Body of pancreas (tissue), 4 donors: ENCODE data around the gene LY6G5C. TPM values are rescaled to one million over a fixed set of nuclear protein-coding genes. Genes with fewer than 3 reads are reported as not detected.

Experiments
- ATAC-seq: fragments of 150-250 bp; one replicate; pipeline ENCODE4 v1.9.1; 2016
- DNase-seq, 4 donors: peaks; one replicate each; pipeline ENCODE4 v3.0.0-alpha.2; 2019
- H3K27ac ChIP-seq, 4 donors: fragments of 200-600 bp; sonication (generic); 1 replicate in 3 of 4; 2 replicates in 1 of 4; pipeline versions ENCODE4 v1.5.1 to v1.6.1; 2016 to 2019; ENCODE audit warnings: mild to moderate bottlenecking in 1 of 4, mixed read lengths in 1 of 4, moderate library complexity in 1 of 4
- H3K27me3 ChIP-seq, 2 donors: fragments of 200-600 bp; sonication (generic); one replicate each; pipeline ENCODE4 v1.6.0; 2016; ENCODE audit warnings: mild to moderate bottlenecking in 1 of 2
- H3K36me3 ChIP-seq, 2 donors: fragments of 200-600 bp; sonication (generic); replicated peaks in 1 of 2; 2 replicates each; pipeline ENCODE4 v1.5.1; 2016; ENCODE audit warnings: low read depth in 2 of 2; ENCODE audit not compliant: insufficient read depth in 1 of 2
- H3K4me1 ChIP-seq: fragments of 200-600 bp; sonication (generic); one replicate; pipeline ENCODE4 v1.6.0; 2016
- H3K4me3 ChIP-seq, 2 donors: fragments of 200-600 bp; sonication (generic); 1 replicate in 1 of 2; 2 replicates in 1 of 2; pipeline ENCODE4 v1.5.1; 2016 to 2019
- H3K9me3 ChIP-seq, 3 donors: fragments of 200-600 bp; sonication (generic); 1 replicate in 2 of 3; 2 replicates in 1 of 3; pipeline ENCODE4 v1.5.1; 2016
- POLR2A ChIP-seq, 3 donors: fragments of 450-650 bp; IDR thresholded peaks; one replicate each; pipeline ENCODE4 v1.6.1; 2016; ENCODE audit warnings: antibody characterized with exemption in 3 of 3, mild to moderate bottlenecking in 2 of 3
- WGBS, 2 donors: methylation state at CpG; one replicate each; pipeline ENCODE4 v1.1.5; 2017; 5-methylcytosine and 5-hydroxymethylcytosine counted together
- intact Hi-C: fragments of 100-400 bp; cut with DNase I; formaldehyde crosslinking; loops from one replicate; pipeline ENCODE4 v1.15.1; 2023
- total RNA-seq, 2 donors: library from RNA; depleted of rRNA; stranded (reverse); fragments of >200 nt; gene quantifications; one replicate each; pipeline ENCODE4 v1.1.0, GENCODE V29; 2016
- TF ChIP-seq, protein P1 (sequence below), 7 experiments: fragments of 450-650 bp in 4 of 7; fragments of 200-600 bp in 3 of 7; sonication (generic) in 3 of 7; IDR thresholded peaks; one replicate each; pipeline ENCODE4 v1.5.1; 2016 to 2019; ENCODE audit warnings: antibody characterized with exemption in 7 of 7

LY6G5C gene
- total RNA-seq, 2 donors from 2014 or later, result 4.4 TPM; not detected in 1

DNA sequence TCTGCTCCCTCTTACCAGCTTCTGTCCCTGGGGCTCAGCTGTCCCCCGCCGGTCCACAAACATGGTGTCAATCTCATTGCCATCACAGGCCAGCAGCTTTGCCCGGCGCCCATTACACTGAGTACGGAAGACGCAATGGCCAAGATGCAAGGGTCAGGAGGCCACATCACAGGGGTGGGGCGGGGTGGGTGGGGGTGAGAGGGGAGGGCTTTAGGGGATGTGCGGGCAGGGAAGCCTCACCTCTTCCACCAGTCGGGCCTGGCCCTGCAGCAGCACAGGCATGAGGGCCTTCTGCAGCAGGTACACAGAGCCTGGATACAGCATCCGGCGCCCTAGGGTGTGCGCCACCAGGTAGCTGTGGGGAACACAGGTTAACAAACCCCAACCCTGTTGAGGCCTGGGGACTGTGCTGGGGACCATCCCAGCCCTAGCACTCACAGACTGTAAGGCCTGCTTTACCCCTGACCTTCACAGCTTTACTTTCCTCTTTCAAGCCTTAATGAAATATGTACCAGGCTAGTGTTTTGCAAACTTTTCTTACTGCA is 10.8 kb upstream of the LY6G5C start:
- Histone ChIP-seq H3K27me3 (no peaks in the 10 kb centered on the region), H3K27ac (no peak overlapping the region), H3K4me1 (no peaks in the 10 kb centered on the region), H3K4me3 (no peak overlapping the region), H3K36me3 (peaks cover 0 to 15% of the 10 kb centered on the region in 2 donors), H3K9me3 (no peaks in the 10 kb centered on the region)
- intact Hi-C loops, result no loop called here
- ATAC-seq, result no peak
- DNase-seq, result no peak
- TF ChIP-seq, protein P1, sequence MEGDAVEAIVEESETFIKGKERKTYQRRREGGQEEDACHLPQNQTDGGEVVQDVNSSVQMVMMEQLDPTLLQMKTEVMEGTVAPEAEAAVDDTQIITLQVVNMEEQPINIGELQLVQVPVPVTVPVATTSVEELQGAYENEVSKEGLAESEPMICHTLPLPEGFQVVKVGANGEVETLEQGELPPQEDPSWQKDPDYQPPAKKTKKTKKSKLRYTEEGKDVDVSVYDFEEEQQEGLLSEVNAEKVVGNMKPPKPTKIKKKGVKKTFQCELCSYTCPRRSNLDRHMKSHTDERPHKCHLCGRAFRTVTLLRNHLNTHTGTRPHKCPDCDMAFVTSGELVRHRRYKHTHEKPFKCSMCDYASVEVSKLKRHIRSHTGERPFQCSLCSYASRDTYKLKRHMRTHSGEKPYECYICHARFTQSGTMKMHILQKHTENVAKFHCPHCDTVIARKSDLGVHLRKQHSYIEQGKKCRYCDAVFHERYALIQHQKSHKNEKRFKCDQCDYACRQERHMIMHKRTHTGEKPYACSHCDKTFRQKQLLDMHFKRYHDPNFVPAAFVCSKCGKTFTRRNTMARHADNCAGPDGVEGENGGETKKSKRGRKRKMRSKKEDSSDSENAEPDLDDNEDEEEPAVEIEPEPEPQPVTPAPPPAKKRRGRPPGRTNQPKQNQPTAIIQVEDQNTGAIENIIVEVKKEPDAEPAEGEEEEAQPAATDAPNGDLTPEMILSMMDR (IDR thresholded peaks at IDR 0.05), result no peak
- no peak for TF ChIP-seq POLR2A (IDR thresholded peaks at IDR 0.05)
- WGBS, 2 donors, result 98 to 100% methylated on average over 6 to 12 of the region's 12 CpGs

GRCh38 chr6:31691078-31691463 is 10.2 kb upstream of the LY6G5C start:
- WGBS, 2 donors, result 86 to 90% methylated on average over 6 of the region's 6 CpGs
- no peak overlapping the region for H3K4me3 ChIP-seq
- intact Hi-C loops, result no loop called here
- ATAC-seq, result no peak
- H3K4me1 ChIP-seq, result no peaks in the 10 kb centered on the region
- TF ChIP-seq POLR2A (IDR thresholded peaks at IDR 0.05), result no peak
- TF ChIP-seq, protein P1 (IDR thresholded peaks at IDR 0.05), result no peak
- H3K27me3 ChIP-seq, result no peaks in the 10 kb centered on the region
- peaks cover 0 to 15% of the 10 kb centered on the region in 2 donors for H3K36me3 ChIP-seq
- DNase-seq, result no peak
- H3K27ac ChIP-seq, result no peak overlapping the region
- H3K9me3 ChIP-seq, result no peaks in the 10 kb centered on the region

DNA sequence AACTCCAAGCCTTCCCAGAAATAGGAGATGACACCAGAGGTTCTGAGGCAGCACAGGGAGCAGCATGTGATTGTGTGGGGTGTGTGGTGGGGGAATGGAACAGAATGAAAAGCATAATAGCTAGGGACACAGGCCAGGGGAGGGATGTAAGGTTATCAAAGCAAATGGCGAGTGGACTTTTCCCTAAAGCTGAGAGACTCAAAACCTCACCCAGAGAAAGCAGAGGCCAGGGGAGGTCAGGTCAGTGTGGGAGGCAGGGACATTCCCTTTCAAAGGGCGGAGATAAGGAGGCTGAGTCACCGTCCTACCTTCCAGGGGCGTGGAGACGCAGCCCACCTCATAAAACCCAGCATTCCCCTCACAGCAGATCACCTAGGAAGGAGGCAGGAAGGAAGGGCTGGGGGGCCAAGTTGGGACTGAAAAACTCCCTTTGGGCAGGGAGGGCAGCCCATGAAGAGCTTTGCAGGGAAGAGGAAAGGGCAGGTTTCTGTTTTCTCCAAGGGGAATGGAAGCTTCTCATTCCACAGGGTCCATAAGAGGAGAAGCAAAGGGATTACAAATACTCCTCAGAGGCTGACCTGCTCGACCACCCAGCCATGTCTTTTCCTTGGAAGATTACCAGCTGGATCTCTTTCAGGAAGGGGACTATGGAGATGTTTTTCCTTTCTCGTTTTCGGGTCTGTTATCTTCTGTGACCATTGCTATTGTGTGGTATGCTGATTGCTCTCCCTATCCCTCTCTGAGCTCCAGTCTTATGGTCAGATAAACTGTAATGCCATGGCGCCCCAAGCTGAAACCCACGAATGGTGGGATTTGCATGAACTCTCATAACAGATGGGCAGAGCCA is 9.6 kb upstream of the LY6G5C start:
- no peaks in the 10 kb centered on the region for H3K27me3 ChIP-seq
- no peak for TF ChIP-seq POLR2A (IDR thresholded peaks at IDR 0.05)
- TF ChIP-seq, protein P1 (IDR thresholded peaks at IDR 0.05), result no peak
- intact Hi-C loops, result no loop called here
- 73 to 76% methylated on average over 10 of the region's 10 CpGs for WGBS, 2 donors
- H3K36me3 ChIP-seq, result peaks cover 0 to 15% of the 10 kb centered on the region in 2 donors
- DNase-seq (no peak), ATAC-seq (no peak)
- H3K27ac ChIP-seq, result no peak overlapping the region
- no peak overlapping the region for H3K4me3 ChIP-seq
- H3K4me1 ChIP-seq, result no peaks in the 10 kb centered on the region
- H3K9me3 ChIP-seq, result no peaks in the 10 kb centered on the region

DNA sequence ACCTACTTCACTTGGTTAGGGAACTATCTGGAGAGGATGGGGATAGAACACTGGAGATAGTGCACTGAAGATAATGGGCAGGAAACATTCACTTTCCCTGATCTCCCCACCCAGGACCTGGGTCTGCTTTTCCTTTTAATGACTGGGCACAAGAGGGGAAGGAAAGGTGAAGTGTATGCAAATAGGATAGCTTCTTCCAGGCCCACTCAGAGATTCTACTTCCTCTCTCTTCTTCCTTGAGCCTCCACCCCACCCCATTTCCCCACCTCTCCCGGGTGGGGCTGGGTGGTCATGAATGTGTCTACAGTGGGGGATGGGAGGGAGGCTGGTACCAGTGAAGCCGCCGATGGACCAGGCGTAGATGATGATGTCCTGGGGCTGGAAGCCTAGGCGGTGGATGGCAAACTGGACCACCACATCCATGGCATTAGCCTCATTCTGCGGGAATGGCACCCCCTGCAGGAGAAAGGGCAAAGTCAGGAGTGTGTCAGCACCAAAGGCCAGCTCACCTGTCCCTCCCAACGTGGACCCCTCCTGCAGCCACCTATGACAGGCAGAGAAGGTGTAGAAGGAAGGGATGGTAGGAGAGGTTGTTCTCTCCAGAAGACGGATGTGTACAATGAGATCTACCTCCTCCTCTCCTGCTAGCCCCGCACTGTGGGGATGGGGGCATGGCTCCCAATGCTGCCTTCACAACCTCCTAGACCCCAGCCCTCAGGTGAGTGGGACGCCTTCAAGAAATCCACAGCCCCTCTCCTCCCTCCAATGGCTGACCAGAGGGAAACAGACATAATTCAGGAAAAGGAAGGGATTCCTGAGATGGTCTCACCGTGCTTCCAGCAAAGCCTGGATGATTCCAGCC is 8.6 kb upstream of the LY6G5C start:
- no peak for TF ChIP-seq POLR2A (IDR thresholded peaks at IDR 0.05)
- TF ChIP-seq, protein P1 (IDR thresholded peaks at IDR 0.05), result peak in 1 of 7 experiments; percentile 21
- no peak overlapping the region for H3K27ac ChIP-seq
- no peaks in the 10 kb centered on the region for H3K27me3 ChIP-seq
- DNase-seq (no peak), ATAC-seq (no peak)
- no peaks in the 10 kb centered on the region for H3K4me1 ChIP-seq
- no peak overlapping the region for H3K4me3 ChIP-seq
- intact Hi-C loops, result no loop called here
- H3K36me3 ChIP-seq, result peaks cover 0 to 15% of the 10 kb centered on the region in 2 donors
- 81 to 82% methylated on average over 10 to 11 of the region's 11 CpGs for WGBS, 2 donors
- H3K9me3 ChIP-seq, result no peaks in the 10 kb centered on the region
